MM.1S (cell line): ENCODE results near the gene RUBCN.
"Not testable (repeated sequence)": the region's sequence is repeated elsewhere in the genome, so short reads cannot be mapped to it uniquely, and the experiment has no call there.

Experiments used
- EZH2 ChIP-seq: fragments of 300-600 bp; sonication (generic); optimal IDR thresholded peaks from 2 replicates; pipeline ENCODE3; 2017; ENCODE audit warnings: low read depth, mild to moderate bottlenecking, antibody characterized with exemption, low read length, mixed read lengths
- EZH2phosphoT487 ChIP-seq: fragments of 300-600 bp; sonication (generic); IDR thresholded peaks from 2 replicates; pipeline ENCODE4 v1.6.1; 2018; ENCODE audit warnings: antibody characterized with exemption, low read length
- TF ChIP-seq, protein P1 (sequence below): fragments of 300-600 bp; sonication (generic); IDR thresholded peaks from 2 replicates; pipeline ENCODE4 v1.5.1; 2016; ENCODE audit warnings: antibody characterized with exemption, low read length, mixed read lengths

DNA sequence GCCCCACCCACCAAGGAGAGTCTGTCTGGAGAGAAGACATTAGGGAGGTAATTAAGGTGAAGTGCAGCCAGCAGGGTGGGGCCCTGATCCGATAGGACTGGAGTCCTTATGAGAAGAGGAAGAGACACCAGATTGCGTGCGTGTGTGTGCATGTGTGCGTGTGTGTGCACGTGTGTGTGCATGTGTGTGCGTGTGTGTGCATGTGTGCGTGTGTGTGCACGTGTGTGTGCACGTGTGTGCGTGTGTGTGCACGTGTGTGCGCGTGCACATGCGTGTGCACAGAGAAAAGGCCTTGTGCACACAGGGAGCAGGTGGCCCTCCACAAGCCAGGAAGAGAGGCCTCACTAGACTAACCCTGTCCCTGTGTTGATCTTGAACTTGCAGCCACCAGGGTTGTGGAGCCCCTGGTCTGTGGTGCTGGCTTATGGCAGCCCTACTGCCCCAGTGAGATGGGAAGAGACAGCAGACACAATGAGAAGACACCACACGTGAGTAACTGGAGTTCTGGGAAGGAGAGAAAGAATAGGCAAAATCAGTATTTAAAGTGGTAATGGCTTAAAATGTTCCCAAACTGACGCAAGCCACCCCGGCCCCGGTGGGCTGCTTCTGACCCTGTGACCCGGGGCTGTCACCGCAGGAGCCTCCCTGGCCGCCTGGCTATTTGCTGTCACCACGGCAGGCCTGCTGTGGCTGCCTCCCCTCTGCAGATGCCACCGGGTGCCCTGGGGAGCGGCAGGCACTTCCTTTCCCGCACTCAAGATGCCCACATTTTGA, 73.2 kb downstream of the RUBCN start:
- TF ChIP-seq, protein P1, sequence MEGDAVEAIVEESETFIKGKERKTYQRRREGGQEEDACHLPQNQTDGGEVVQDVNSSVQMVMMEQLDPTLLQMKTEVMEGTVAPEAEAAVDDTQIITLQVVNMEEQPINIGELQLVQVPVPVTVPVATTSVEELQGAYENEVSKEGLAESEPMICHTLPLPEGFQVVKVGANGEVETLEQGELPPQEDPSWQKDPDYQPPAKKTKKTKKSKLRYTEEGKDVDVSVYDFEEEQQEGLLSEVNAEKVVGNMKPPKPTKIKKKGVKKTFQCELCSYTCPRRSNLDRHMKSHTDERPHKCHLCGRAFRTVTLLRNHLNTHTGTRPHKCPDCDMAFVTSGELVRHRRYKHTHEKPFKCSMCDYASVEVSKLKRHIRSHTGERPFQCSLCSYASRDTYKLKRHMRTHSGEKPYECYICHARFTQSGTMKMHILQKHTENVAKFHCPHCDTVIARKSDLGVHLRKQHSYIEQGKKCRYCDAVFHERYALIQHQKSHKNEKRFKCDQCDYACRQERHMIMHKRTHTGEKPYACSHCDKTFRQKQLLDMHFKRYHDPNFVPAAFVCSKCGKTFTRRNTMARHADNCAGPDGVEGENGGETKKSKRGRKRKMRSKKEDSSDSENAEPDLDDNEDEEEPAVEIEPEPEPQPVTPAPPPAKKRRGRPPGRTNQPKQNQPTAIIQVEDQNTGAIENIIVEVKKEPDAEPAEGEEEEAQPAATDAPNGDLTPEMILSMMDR: not testable (repeated sequence)
- TF ChIP-seq EZH2, EZH2phosphoT487: not testable (repeated sequence)
